H9 (cell line): ENCODE measurements around the gene UMAD1. TPM values are rescaled to one million over a fixed set of nuclear protein-coding genes. Genes with fewer than 3 reads are reported as not detected.

Experiments
- DNase-seq: peaks from one replicate; pipeline ENCODE4 v3.0.0-alpha.2; 2017
- H2AFZ ChIP-seq: one replicate; pipeline ENCODE4 v1.6.1; 2013; ENCODE audit warnings: mild to moderate bottlenecking, low read length, control low read depth, moderate library complexity
- H2AK5ac ChIP-seq: 2 replicates; pipeline ENCODE4 v1.6.1; 2013; ENCODE audit warnings: low read length, control low read depth, mixed read lengths; ENCODE audit not compliant: insufficient read length
- H2BK120ac ChIP-seq: one replicate; pipeline ENCODE4 v1.6.1; 2013; ENCODE audit warnings: low read depth, mild to moderate bottlenecking, low read length, control low read depth, inconsistent platforms; ENCODE audit not compliant: poor library complexity, severe bottlenecking
- H2BK12ac ChIP-seq: 2 replicates; pipeline ENCODE4 v1.6.1; 2013; ENCODE audit warnings: low read length, control low read depth, mixed read lengths, low read depth; ENCODE audit not compliant: insufficient read length
- H2BK15ac ChIP-seq: 2 replicates; pipeline ENCODE4 v1.6.1; 2013; ENCODE audit warnings: low read depth, low read length, control low read depth
- H2BK20ac ChIP-seq: one replicate; pipeline ENCODE4 v1.6.1; 2013; ENCODE audit warnings: low read depth, mild to moderate bottlenecking, low read length, control low read depth, inconsistent platforms; ENCODE audit not compliant: poor library complexity, severe bottlenecking
- H2BK5ac ChIP-seq: 2 replicates; pipeline ENCODE4 v1.6.1; 2013; ENCODE audit warnings: low read length, control low read depth, mixed read lengths; ENCODE audit not compliant: insufficient read length
- H3K14ac ChIP-seq: 2 replicates; pipeline ENCODE4 v1.6.1; 2013; ENCODE audit warnings: low read length, control low read depth; ENCODE audit not compliant: insufficient read depth
- H3K18ac ChIP-seq: 2 replicates; pipeline ENCODE4 v1.6.1; 2013; ENCODE audit warnings: low read depth, mild to moderate bottlenecking, mixed read lengths, low read length, control low read depth; ENCODE audit not compliant: insufficient read length
- H3K23ac ChIP-seq: 2 replicates; pipeline ENCODE4 v1.6.1; 2013; ENCODE audit warnings: low read length, control low read depth, mixed read lengths, low read depth; ENCODE audit not compliant: insufficient read length
- H3K23me2 ChIP-seq: 2 replicates; pipeline ENCODE4 v1.6.1; 2013; ENCODE audit warnings: low read depth, mild to moderate bottlenecking, mixed read lengths, low read length, control low read depth; ENCODE audit not compliant: insufficient read length, poor library complexity, severe bottlenecking
- H3K27ac ChIP-seq: 2 replicates; pipeline ENCODE4 v1.5.1; 2013; ENCODE audit warnings: low read length, control low read depth, mixed read lengths, low read depth; ENCODE audit not compliant: insufficient read length
- H3K27me3 ChIP-seq: 2 replicates; pipeline ENCODE4 v1.6.1; 2013; ENCODE audit warnings: low read length, control low read depth, inconsistent platforms; ENCODE audit not compliant: insufficient read depth
- H3K4ac ChIP-seq: 2 replicates; pipeline ENCODE4 v1.6.1; 2013; ENCODE audit warnings: low read depth, mild to moderate bottlenecking, control low read depth, inconsistent platforms, low read length, moderate library complexity
- H3K4me1 ChIP-seq: 2 replicates; pipeline ENCODE4 v1.6.1; 2013; ENCODE audit warnings: low read length, control low read depth, inconsistent platforms; ENCODE audit not compliant: insufficient read depth
- H3K4me2 ChIP-seq: 2 replicates; pipeline ENCODE4 v1.6.1; 2013; ENCODE audit warnings: low read length, control low read depth, mixed read lengths; ENCODE audit not compliant: insufficient read length, insufficient read depth
- H3K56ac ChIP-seq: 2 replicates; pipeline ENCODE4 v1.6.1; 2013; ENCODE audit warnings: low read depth, mild to moderate bottlenecking, mixed read lengths, low read length, control low read depth; ENCODE audit not compliant: insufficient read length
- H3K79me1 ChIP-seq: 2 replicates; pipeline ENCODE4 v1.6.1; 2013; ENCODE audit warnings: low read depth, mild to moderate bottlenecking, moderate library complexity, low read length, control low read depth, inconsistent platforms; ENCODE audit not compliant: insufficient read depth, poor library complexity, severe bottlenecking
- H3K79me2 ChIP-seq: 2 replicates; pipeline ENCODE4 v1.6.1; 2013; ENCODE audit warnings: low read length, control low read depth, inconsistent platforms; ENCODE audit not compliant: insufficient read depth
- H3K9ac ChIP-seq: 2 replicates; pipeline ENCODE4 v1.6.1; 2013; ENCODE audit warnings: low read length, control low read depth, mixed read lengths; ENCODE audit not compliant: insufficient read length; ENCODE audit errors: extremely low read depth
- H3K9me3 ChIP-seq: one replicate; pipeline ENCODE4 v1.6.1; 2013; ENCODE audit warnings: low read depth, low read length, inconsistent platforms; ENCODE audit not compliant: control insufficient read depth
- H3T11ph ChIP-seq: one replicate; pipeline ENCODE4 v1.6.1; 2013; ENCODE audit warnings: mild to moderate bottlenecking, low read length, control low read depth, inconsistent platforms
- H4K20me1 ChIP-seq: one replicate; pipeline ENCODE4 v1.6.1; 2013; ENCODE audit not compliant: control insufficient read depth, insufficient read length, insufficient read depth
- H4K5ac ChIP-seq: 2 replicates; pipeline ENCODE4 v1.6.1; 2013; ENCODE audit warnings: low read depth, mild to moderate bottlenecking, mixed read lengths, low read length, control low read depth; ENCODE audit not compliant: insufficient read length
- H4K8ac ChIP-seq: replicated peaks from 2 replicates; pipeline ENCODE4 v1.6.1; 2013; ENCODE audit warnings: low read length, control low read depth, mixed read lengths, low read depth; ENCODE audit not compliant: insufficient read length
- H4K91ac ChIP-seq: 2 replicates; pipeline ENCODE4 v1.6.1; 2013; ENCODE audit warnings: low read depth, mild to moderate bottlenecking, moderate library complexity, mixed read lengths, low read length, control low read depth; ENCODE audit not compliant: insufficient read length
- H3K27ac Mint-ChIP-seq, 3 experiments: 2 replicates in 2 of 3; 3 replicates in 1 of 3; pipeline ENCODE4 v1.8.0; 2020 to 2021; ENCODE audit warnings: mixed read lengths in 3 of 3, mild to moderate bottlenecking in 1 of 3, moderate library complexity in 1 of 3
- H3K27me3 Mint-ChIP-seq: 2 replicates; pipeline ENCODE4 v1.8.0; 2021; ENCODE audit warnings: low read depth, mild to moderate bottlenecking, moderate library complexity, mixed read lengths
- H3K36me3 Mint-ChIP-seq, 3 experiments: 2 replicates in 2 of 3; 3 replicates in 1 of 3; pipeline ENCODE4 v1.8.0; 2020 to 2021; ENCODE audit warnings: low read depth in 3 of 3, mixed read lengths in 3 of 3; ENCODE audit not compliant: insufficient read depth in 1 of 3
- H3K4me1 Mint-ChIP-seq, 2 experiments: 2 replicates each; pipeline ENCODE4 v1.8.0; 2020; ENCODE audit warnings: mixed read lengths in 2 of 2
- H3K4me3 Mint-ChIP-seq, 2 experiments: 2 replicates in 1 of 2; 3 replicates in 1 of 2; pipeline ENCODE4 v1.8.0; 2020 to 2021; ENCODE audit warnings: mild to moderate bottlenecking in 2 of 2, mixed read lengths in 2 of 2, moderate library complexity in 1 of 2
- H3K9me3 Mint-ChIP-seq, 2 experiments: 2 replicates in 1 of 2; 3 replicates in 1 of 2; pipeline ENCODE4 v1.8.0; 2020; ENCODE audit warnings: mild to moderate bottlenecking in 2 of 2, mixed read lengths in 2 of 2, moderate library complexity in 1 of 2
- CTCF ChIP-seq: fragments of 200-600 bp; sonication (generic); conservative IDR thresholded peaks from 3 replicates; pipeline ENCODE4 v1.8.0; 2021; ENCODE audit warnings: antibody characterized with exemption, mild to moderate bottlenecking
- WGBS: extraction: QIAGEN DNeasy Blood & Tissue Kit; methylation state at CpG from one replicate; pipeline ENCODE4 v1.1.7; 2013; ENCODE audit warnings: missing lambda C conversion rate, low lambda C conversion rate, mixed read lengths; ENCODE audit not compliant: insufficient read length; ENCODE audit errors: extremely low coverage; 5-methylcytosine and 5-hydroxymethylcytosine counted together
- total RNA-seq: library from RNA; stranded (reverse); gene quantifications from 2 replicates; pipeline ENCODE4 v1.2.1, GENCODE V29; 2021

Gene UMAD1
- total RNA-seq, 1 experiment from 2014 or later: 8.9 TPM

- H3K23ac ChIP-seq: no peak overlapping the region
- H3K9me3 Mint-ChIP-seq: peaks cover 7 to 9% of the 10 kb centered on the region in 2 experiments
- no peak overlapping the region for H3K27ac ChIP-seq
These were observed 153.4 kb downstream of the UMAD1 start for GRCh38 chr7:7793921-7794320.

More at GRCh38 chr7:7793921-7794320, 153.4 kb downstream of the UMAD1 start:
- H2BK20ac ChIP-seq: no peak overlapping the region
- H2BK15ac ChIP-seq: no peak overlapping the region
- H4K20me1 ChIP-seq: no peaks in the 10 kb centered on the region
- WGBS: no CpG with 5 or more reads among the region's 1 CpG
- no peak overlapping the region for H4K8ac ChIP-seq
- H2AK5ac ChIP-seq: no peak overlapping the region
- Mint-ChIP-seq H3K4me1 (peaks cover 41 to 46% of the 10 kb centered on the region in 2 experiments), H3K27ac (peak overlapping the region; percentile 24 to 71 (median 55); a peak in 2 of 7 replicates), H3K36me3 (peaks cover 9 to 19% (median 14%) of the 10 kb centered on the region in 3 experiments; a peak in 6 of 7 replicates), H3K4me3 (no peak overlapping the region), H3K27me3 (no peaks in the 10 kb centered on the region)
- TF ChIP-seq CTCF: no peak
- no peak overlapping the region for H3K4me2 ChIP-seq
- no peaks in the 10 kb centered on the region for H3K9me3 ChIP-seq
- no peak overlapping the region for H3K18ac ChIP-seq
- no peaks in the 10 kb centered on the region for H3K23me2 ChIP-seq
- no peak overlapping the region for H3T11ph ChIP-seq
- no peak overlapping the region for H3K9ac ChIP-seq
- H2BK5ac ChIP-seq: no peak overlapping the region
- no peaks in the 10 kb centered on the region for H3K27me3 ChIP-seq
- no peak for DNase-seq
- no peak overlapping the region for H2AFZ ChIP-seq
- no peak overlapping the region for H4K5ac ChIP-seq
- H3K4ac ChIP-seq: no peak overlapping the region
- no peak overlapping the region for H3K14ac ChIP-seq
- no peaks in the 10 kb centered on the region for H3K79me2 ChIP-seq
- H3K79me1 ChIP-seq: no peaks in the 10 kb centered on the region
- no peak overlapping the region for H4K91ac ChIP-seq
- H2BK12ac ChIP-seq: no peak overlapping the region
- no peak overlapping the region for H3K56ac ChIP-seq
- no peak overlapping the region for H2BK120ac ChIP-seq
- peaks cover 9% of the 10 kb centered on the region; the same call in 1 of the 2 replicates for H3K4me1 ChIP-seq
